ENCODE results near the gene HPSE2. TPM values are rescaled to one million over a fixed set of nuclear protein-coding genes. Genes with fewer than 3 reads are reported as not detected.
"Not testable (repeated sequence)": the region's sequence is repeated elsewhere in the genome, so short reads cannot be mapped to it uniquely, and the experiment has no call there.

The HPSE2 gene
- total RNA-seq, 1 donor from 2014 or later = 0.16 TPM

- no peak for DNase-seq (ENCODE audit: low spot score)
- intact Hi-C loops (cut with DNase I) = no loop called here
These were observed 194.2 kb downstream of the HPSE2 start for GRCh38 chr10:99041468-99041867.

- no peak for DNase-seq (ENCODE audit: low spot score)
- intact Hi-C loops (cut with DNase I) = no loop called here
These were observed 221.8 kb downstream of the HPSE2 start for GRCh38 chr10:99013885-99014284.

- no peak for DNase-seq (ENCODE audit: low spot score)
- intact Hi-C loops (cut with DNase I) = no loop called here
These were observed 225.4 kb downstream of the HPSE2 start for GRCh38 chr10:99010286-99010685.

- intact Hi-C loops (cut with DNase I) = no loop called here
- DNase-seq (ENCODE audit: low spot score) = no peak
These were observed 227.6 kb downstream of the HPSE2 start for GRCh38 chr10:99008054-99008453.

GRCh38 chr10:99007457-99007856 lies 228.2 kb downstream of the HPSE2 start:
- no peak for DNase-seq (ENCODE audit: low spot score)
- intact Hi-C loops (cut with DNase I) = no loop called here

- intact Hi-C loops (cut with DNase I) = no loop called here
- DNase-seq (ENCODE audit: low spot score) = no peak
These were observed 230.4 kb downstream of the HPSE2 start for GRCh38 chr10:99005254-99005653.

- intact Hi-C loops (cut with DNase I) = no loop called here
These were observed 230.9 kb downstream of the HPSE2 start for GRCh38 chr10:99004738-99005137.

GRCh38 chr10:99002392-99002791 lies 233.3 kb downstream of the HPSE2 start:
- no peak for DNase-seq (ENCODE audit: low spot score)
- intact Hi-C loops (cut with DNase I) = no loop called here

More at GRCh38 chr10:99004738-99005137, 230.9 kb downstream of the HPSE2 start:
- DNase-seq (ENCODE audit: low spot score) = no peak

GRCh38 chr10:98997596-98997995 lies 238.1 kb downstream of the HPSE2 start:
- intact Hi-C loops (cut with DNase I) = no loop called here
- DNase-seq (ENCODE audit: low spot score) = no peak

- no peak for DNase-seq (ENCODE audit: low spot score)
- intact Hi-C loops (cut with DNase I) = no loop called here
These were observed 241.6 kb downstream of the HPSE2 start for GRCh38 chr10:98994030-98994429.

GRCh38 chr10:98983751-98984150 lies 251.9 kb downstream of the HPSE2 start:
- intact Hi-C loops (cut with DNase I); DNase-seq (ENCODE audit: low spot score): not testable (repeated sequence)

- no peak for DNase-seq (ENCODE audit: low spot score)
- intact Hi-C loops (cut with DNase I) = no loop called here
These were observed 255.3 kb downstream of the HPSE2 start for GRCh38 chr10:98980353-98980752.

- intact Hi-C loops (cut with DNase I) = no loop called here
- DNase-seq (ENCODE audit: low spot score) = no peak
These were observed 264.2 kb downstream of the HPSE2 start for GRCh38 chr10:98971464-98971863.

- no peak for DNase-seq (ENCODE audit: low spot score)
- intact Hi-C loops (cut with DNase I) = no loop called here
These were observed 268.1 kb downstream of the HPSE2 start for GRCh38 chr10:98967601-98968000.

GRCh38 chr10:98963608-98964007 lies 272.0 kb downstream of the HPSE2 start:
- DNase-seq (ENCODE audit: low spot score) = no peak
- intact Hi-C loops (cut with DNase I) = no loop called here

- no peak for DNase-seq (ENCODE audit: low spot score)
- intact Hi-C loops (cut with DNase I) = no loop called here
These were observed 276.3 kb downstream of the HPSE2 start for GRCh38 chr10:98959379-98959778.

- intact Hi-C loops (cut with DNase I) = no loop called here
- no peak for DNase-seq (ENCODE audit: low spot score)
These were observed 277.9 kb downstream of the HPSE2 start for GRCh38 chr10:98957801-98958200.

GRCh38 chr10:98956576-98957260 lies 278.9 kb downstream of the HPSE2 start:
- DNase-seq (ENCODE audit: low spot score) = no peak
- intact Hi-C loops (cut with DNase I) = no loop called here

GRCh38 chr10:98953251-98953650 lies 282.4 kb downstream of the HPSE2 start:
- intact Hi-C loops (cut with DNase I) = no loop called here
- no peak for DNase-seq (ENCODE audit: low spot score)

- DNase-seq (ENCODE audit: low spot score) = no peak
- intact Hi-C loops (cut with DNase I) = no loop called here
These were observed 284.2 kb downstream of the HPSE2 start for GRCh38 chr10:98951269-98952000.

GRCh38 chr10:98950106-98950505 lies 285.5 kb downstream of the HPSE2 start:
- DNase-seq (ENCODE audit: low spot score) = no peak
- intact Hi-C loops (cut with DNase I) = no loop called here
